Memory B cell (primary cell): ENCODE results near the gene TBX4.

Experiments used
- ATAC-seq: fragments of 150-1000 bp; cut with Tn5 transposase; 2 replicates; pipeline ENCODE4 v1.10.0; 2021; ENCODE audit warnings: low read depth, mild to moderate bottlenecking, moderate library complexity
- DNase-seq, 2 donors: peaks; one replicate each; pipeline ENCODE4 v3.0.0; 2022; ENCODE audit warnings: low spot score in 2 of 2
- H3K27ac Mint-ChIP-seq: one replicate; pipeline ENCODE4 v1.8.0; 2022; ENCODE audit warnings: mild to moderate bottlenecking, moderate library complexity, mixed read lengths
- H3K27me3 Mint-ChIP-seq: one replicate; pipeline ENCODE4 v1.8.0; 2022; ENCODE audit warnings: mixed read lengths
- H3K36me3 Mint-ChIP-seq: one replicate; pipeline ENCODE4 v1.8.0; 2022; ENCODE audit warnings: mild to moderate bottlenecking, mixed read lengths
- H3K4me1 Mint-ChIP-seq: one replicate; pipeline ENCODE4 v1.8.0; 2022; ENCODE audit warnings: mixed read lengths
- H3K4me3 Mint-ChIP-seq: one replicate; pipeline ENCODE4 v1.8.0; 2022; ENCODE audit warnings: mild to moderate bottlenecking, moderate library complexity, mixed read lengths
- H3K9me3 Mint-ChIP-seq: one replicate; pipeline ENCODE4 v1.8.0; 2022; ENCODE audit warnings: mixed read lengths

The TBX4 gene

DNA sequence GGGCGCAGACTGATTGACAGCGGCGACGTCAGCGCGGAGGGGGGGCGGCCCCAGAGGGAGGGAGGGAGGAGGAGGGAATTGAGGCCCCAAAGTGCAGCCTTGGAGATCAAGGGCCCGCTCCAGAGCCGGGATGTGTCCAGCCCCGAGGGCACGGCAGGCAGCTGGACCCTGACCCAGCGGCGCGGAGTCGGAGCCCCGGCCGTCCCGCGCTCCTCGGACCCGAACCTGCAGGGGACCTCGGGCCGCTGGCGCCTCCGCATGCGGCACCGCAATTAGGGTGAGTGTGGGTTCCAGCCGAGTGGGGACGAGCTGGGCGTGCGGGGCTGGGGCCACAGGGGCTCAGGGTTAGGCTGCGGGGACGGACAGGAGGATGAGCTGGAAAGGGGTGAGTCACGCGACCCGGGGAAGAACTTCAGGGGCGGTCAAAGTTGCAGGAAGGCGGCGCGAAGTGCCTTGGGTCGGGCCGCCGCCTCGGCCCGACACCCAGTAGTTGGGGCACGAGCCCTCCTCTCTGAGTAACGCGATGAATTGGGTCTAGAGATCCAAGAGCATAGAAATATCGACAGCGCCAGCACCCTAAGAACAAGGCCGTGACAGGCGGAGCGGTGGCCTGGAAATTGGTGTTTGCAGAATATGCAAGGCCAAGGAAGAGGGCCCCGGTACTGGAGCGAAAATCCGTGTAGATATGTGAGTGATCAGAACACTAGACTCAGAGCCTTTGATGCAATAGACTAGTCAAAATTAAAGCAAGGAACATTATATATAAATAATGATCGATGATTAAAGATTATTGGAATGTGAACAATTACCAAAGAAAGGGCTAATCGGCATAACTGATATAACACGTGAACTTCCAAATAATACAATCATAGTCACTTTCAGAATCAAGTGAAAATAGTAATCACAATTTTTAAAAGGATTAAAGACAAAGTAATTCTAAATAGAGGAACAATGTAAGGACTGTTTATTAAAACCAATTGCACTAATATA, at the start of gene TBX4:
TSS of gene TBX4 (plus strand) at position 122 of the 990 bp plus-strand sequence. CDS start 4,069 bp downstream, outside the sequence.
- Mint-ChIP-seq H3K36me3 (peaks cover 3% of the 10 kb centered on the region), H3K27ac (no peak within 1 kb of the TSS), H3K27me3 (peaks cover 32% of the 10 kb centered on the region), H3K9me3 (peaks cover 4% of the 10 kb centered on the region), H3K4me1 (peaks cover 17% of the 10 kb centered on the region), H3K4me3 (peak within 1 kb of the TSS; percentile 39)
- ATAC-seq (no peak), DNase-seq (no peak)

DNA sequence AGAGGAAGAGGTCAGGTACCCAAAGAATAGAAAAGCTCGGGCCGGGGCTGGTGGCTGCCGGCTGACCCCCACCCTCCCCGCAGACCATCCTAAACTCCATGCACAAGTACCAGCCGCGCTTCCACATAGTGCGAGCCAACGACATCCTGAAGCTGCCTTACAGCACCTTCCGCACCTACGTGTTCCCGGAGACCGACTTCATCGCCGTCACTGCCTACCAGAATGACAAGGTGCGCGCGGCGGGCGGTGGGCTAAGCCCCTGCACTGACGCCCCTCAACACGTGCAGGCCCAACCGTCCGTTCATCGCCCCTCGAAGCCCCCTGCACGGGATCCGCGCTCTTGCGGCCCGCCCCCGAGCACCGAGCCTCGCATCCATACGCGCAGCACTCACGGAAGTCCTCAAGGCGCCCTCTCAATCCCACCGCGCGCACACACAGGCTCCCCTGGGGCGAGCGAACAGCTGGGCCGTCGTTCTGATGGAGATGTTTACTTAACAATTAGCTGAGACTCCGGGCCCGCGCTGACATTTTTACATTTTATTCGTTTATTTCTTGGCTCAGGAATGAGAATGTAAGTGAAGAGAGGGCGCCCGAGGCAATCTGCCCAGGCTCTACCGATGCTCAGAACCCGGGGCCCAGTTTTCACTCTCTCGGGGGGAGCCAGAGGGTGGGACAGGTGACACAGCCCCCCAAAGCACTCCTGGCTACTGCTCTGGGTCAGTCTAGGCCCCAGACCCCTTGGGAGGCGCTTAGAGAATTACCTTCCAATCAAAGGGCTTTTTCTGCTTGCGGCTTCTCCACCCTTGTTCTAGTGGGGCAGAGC, 49.0 kb upstream of the TBX4 start:
- Mint-ChIP-seq H3K4me1 (peaks cover 25% of the 10 kb centered on the region), H3K27me3 (peaks cover 30% of the 10 kb centered on the region), H3K36me3 (peaks cover 4% of the 10 kb centered on the region), H3K27ac (peak overlapping the region; percentile 93), H3K4me3 (peak overlapping the region; percentile 80), H3K9me3 (peaks cover 2% of the 10 kb centered on the region)
- ATAC-seq (peak; percentile 13), DNase-seq (peak in 1 of 2 donors; percentile 37)

DNA sequence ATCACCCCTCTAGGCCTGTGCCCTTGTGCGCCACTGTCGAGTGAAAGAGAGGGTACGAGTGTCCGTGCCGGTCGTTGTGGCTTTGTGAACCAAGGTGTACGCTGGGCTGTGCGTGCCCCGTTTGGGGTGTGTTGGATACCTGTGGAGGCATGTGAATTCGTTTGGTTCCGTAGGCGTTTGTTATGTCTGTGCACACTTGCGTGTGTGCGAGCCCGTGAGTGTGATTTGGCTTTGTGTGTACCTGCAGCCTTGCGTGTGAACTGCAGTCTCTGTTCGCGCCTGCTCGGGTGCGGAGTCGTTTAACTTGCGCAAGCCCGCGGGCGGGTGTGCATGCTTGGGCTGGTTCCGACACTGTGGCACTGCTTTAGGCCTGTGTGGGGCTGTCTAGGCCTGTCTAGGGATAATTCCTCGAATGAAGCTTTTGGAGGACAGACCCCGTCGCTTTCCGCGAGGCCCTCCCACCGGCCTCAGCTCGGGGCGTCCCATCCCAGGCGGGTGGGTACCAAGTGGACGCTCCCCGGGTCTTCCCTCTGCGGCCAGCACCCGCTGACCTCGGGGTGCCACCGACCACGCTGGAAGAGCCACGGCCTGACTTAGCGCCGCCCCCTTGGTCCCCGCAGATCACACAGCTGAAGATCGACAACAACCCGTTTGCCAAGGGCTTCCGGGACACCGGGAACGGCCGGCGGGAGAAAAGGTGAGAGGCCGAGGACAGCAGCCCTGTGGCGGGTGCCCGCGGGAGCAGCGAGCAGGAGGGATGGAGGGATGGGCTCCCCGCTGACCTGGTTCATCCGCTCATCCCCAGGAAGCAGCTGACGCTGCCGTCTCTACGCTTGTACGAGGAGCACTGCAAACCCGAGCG, 48.2 kb upstream of the TBX4 start:
- Mint-ChIP-seq H3K4me3 (peak overlapping the region; percentile 41), H3K27ac (peak overlapping the region; percentile 93), H3K9me3 (peaks cover 2% of the 10 kb centered on the region), H3K27me3 (peaks cover 29% of the 10 kb centered on the region), H3K4me1 (peaks cover 26% of the 10 kb centered on the region), H3K36me3 (peaks cover 2% of the 10 kb centered on the region)
- ATAC-seq = no peak
- DNase-seq = no peak

DNA sequence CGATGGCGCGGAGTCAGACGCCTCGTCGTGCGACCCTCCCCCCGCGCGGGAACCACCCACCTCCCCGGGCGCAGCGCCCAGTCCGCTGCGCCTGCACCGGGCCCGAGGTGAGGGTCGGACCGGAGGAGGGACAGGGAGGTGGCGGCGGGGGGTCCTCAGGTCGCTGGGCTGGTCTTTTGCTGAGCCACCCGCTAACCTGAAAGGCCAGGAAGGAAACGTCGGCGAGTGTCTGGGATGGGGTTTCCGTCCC, 47.6 kb upstream of the TBX4 start:
- no peak for DNase-seq
- no peak overlapping the region for H3K4me3 Mint-ChIP-seq
- no peak overlapping the region for H3K27ac Mint-ChIP-seq
- peaks cover 26% of the 10 kb centered on the region for H3K4me1 Mint-ChIP-seq
- ATAC-seq = no peak
- peaks cover 2% of the 10 kb centered on the region for H3K9me3 Mint-ChIP-seq
- H3K36me3 Mint-ChIP-seq = peaks cover 2% of the 10 kb centered on the region
- peaks cover 29% of the 10 kb centered on the region for H3K27me3 Mint-ChIP-seq

DNA sequence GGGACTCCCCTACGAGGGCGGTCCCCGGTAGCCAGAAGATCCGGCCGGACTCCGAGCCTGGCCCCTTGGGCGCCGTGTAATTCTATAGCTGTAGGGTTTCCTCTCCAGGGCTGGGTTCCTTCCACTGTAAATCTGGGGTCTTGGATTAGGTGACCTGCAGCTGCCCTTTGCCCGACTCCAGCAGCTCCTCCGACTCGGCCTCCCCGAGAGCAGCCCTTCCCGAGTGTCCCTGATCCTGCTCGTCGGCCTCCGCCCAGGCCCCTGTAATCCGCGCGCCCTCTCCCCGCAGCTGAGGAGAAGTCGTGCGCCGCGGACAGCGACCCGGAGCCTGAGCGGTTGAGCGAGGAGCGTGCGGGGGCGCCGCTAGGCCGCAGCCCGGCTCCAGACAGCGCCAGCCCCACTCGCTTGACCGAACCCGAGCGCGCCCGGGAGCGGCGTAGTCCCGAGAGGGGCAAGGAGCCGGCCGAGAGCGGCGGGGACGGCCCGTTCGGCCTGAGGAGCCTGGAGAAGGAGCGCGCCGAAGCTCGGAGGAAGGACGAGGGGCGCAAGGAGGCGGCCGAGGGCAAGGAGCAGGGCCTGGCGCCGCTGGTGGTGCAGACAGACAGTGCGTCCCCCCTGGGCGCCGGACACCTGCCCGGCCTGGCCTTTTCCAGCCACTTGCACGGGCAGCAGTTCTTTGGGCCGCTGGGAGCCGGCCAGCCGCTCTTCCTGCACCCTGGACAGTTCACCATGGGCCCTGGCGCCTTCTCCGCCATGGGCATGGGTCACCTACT, 47.1 kb upstream of the TBX4 start:
- Mint-ChIP-seq H3K4me1 (peaks cover 30% of the 10 kb centered on the region), H3K36me3 (peaks cover 2% of the 10 kb centered on the region), H3K27me3 (peaks cover 29% of the 10 kb centered on the region), H3K4me3 (no peak overlapping the region), H3K27ac (no peak overlapping the region), H3K9me3 (peaks cover 2% of the 10 kb centered on the region)
- DNase-seq (peak in 1 of 2 donors; percentile 42), ATAC-seq (no peak)

DNA sequence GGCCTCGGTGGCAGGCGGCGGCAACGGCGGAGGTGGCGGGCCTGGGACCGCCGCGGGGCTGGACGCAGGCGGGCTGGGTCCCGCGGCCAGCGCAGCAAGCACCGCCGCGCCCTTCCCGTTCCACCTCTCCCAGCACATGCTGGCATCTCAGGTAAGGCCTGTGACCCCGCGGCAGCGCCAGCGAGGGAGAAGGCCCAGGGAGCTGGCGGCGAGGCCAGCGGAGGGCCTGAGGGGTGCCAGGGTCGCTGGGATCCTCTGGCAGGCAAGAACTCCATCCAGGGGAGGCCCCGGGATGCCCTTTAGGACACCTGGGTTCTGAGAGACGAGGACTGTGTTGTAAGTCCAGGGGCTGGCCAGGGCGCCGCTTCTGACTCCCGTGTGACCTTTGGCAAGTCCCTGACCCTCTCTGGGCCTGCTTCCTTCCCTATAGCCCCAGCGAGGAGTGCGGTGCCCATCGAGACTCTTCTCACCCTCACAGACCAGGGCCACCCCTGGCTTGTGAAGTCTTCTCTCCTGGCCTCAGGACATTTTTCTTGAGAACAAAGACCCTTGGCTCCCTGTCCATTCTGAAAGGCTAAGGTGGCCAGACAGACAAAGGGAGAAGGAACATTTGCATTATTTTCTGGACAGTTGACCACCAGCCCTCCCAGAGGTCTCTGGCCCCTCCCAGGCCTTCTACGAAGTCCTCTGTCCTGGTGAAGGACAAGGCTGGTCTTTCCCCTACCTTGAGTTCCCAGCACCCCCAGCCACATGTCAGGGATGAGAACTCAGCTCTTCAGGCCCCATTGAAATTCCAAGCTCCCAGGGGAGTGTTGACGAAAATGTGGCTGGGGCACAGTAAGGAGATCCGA, 46.3 kb upstream of the TBX4 start:
- no peak for ATAC-seq
- Mint-ChIP-seq H3K36me3 (peaks cover 2% of the 10 kb centered on the region), H3K27ac (no peak overlapping the region), H3K27me3 (peaks cover 32% of the 10 kb centered on the region), H3K4me1 (peaks cover 34% of the 10 kb centered on the region), H3K4me3 (no peak overlapping the region), H3K9me3 (peaks cover 2% of the 10 kb centered on the region)
- no peak for DNase-seq

DNA sequence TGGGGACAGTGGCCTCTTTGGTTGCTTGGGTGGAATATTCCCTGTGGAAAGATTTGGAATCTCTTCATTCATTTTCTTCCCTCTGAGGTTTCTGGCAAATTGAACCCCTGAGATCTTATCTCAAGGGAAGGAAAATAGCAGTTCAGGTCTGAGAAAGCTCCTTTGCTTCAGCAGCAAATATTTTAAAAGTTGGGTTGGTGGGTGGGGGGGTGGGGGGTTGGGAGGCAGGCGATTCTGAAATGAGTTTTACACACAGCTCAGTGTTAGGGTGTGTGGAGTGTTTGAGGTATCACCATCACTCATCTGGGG, 45.7 kb upstream of the TBX4 start:
- Mint-ChIP-seq H3K27me3 (peaks cover 30% of the 10 kb centered on the region), H3K27ac (no peak overlapping the region), H3K4me1 (peaks cover 31% of the 10 kb centered on the region), H3K36me3 (peaks cover 2% of the 10 kb centered on the region), H3K9me3 (peaks cover 2% of the 10 kb centered on the region), H3K4me3 (no peak overlapping the region)
- ATAC-seq (no peak), DNase-seq (no peak)

DNA sequence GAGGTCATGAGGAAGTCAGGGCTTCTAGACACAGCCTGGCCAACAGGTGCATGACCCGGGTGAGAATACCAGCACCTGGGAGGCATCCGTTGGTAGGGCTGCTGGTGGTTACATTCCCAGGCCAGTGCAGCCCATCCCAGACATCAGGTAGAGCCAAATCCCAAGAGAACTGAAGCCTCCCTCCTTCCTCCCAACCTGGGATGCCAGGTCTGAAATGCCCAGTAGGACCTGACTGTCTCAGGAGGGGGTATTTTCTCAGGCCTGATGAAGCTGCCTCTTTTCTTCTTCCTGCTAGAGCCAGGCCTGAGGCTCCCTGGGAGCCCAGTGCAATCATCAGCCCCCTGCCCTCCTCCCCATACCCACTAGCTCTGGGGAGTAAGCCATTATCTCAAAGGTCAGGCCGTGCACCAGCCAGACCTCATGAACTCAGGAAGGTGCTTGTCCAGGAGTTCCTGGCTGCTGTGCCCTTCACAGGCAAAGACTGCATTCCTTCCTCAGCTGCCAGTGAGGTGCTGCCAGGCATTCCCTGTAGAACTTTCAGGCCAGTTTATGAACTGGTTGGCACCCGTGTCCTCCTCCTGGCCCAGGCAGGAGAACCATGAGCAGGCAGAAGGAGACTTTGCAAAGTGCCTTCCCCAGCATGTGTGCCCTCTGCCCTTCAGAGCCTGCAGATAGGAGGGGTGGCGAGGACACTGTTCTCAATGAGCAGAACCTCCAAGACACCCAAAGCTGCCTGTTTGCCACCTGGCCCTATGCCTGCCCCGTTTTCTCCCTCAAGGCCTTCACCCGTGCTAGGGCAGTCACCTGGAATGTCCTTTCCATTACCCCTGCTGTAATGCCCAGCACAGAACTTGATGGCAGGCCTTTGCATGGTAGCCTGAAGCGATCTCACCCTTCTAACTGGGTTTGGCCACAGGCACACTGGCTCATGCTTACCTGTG, 45.0 kb upstream of the TBX4 start:
- peaks cover 31% of the 10 kb centered on the region for H3K4me1 Mint-ChIP-seq
- no peak for DNase-seq
- H3K4me3 Mint-ChIP-seq = no peak overlapping the region
- peaks cover 28% of the 10 kb centered on the region for H3K27me3 Mint-ChIP-seq
- ATAC-seq = no peak
- peaks cover 2% of the 10 kb centered on the region for H3K36me3 Mint-ChIP-seq
- peaks cover 2% of the 10 kb centered on the region for H3K9me3 Mint-ChIP-seq
- H3K27ac Mint-ChIP-seq = no peak overlapping the region

DNA sequence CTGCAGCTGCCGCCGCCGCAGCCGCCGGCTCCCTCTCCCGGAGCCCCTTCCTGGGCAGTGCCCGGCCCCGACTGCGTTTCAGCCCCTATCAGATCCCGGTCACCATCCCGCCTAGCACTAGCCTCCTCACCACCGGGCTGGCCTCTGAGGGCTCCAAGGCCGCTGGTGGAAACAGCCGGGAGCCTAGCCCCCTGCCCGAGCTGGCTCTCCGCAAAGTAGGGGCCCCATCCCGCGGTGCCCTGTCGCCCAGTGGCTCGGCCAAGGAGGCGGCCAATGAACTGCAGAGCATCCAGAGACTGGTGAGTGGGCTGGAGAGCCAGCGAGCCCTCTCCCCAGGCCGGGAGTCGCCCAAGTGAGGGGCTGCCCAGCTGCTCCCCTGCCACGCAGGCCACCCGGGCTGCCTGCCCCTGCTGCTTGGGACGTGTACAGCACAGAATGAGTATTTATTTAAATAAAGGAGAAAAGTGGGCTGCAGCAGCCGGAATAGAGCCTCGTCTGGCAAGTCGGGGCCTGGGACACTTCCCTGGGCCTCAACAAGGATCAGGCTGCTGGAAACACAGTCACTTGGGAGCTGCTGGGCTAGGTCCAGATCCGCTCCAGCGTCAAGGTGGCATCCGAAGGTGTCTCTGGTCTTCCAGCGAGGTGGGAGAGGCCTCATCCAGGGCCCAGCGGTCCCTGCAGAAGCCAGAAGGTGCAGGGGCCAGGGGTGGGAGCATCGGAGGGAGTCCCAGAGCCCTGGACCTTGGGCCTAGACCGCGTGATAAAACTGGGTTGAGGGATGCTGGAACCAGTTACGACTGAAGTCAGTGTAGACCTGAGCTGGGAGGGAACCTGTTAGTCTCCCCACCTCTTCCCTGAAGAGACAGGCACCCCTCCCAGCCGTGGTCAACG, 43.8 kb upstream of the TBX4 start:
- H3K27me3 Mint-ChIP-seq = peaks cover 23% of the 10 kb centered on the region
- H3K27ac Mint-ChIP-seq = no peak overlapping the region
- H3K4me3 Mint-ChIP-seq = peak overlapping the region; percentile 70
- no peak for ATAC-seq
- H3K9me3 Mint-ChIP-seq = no peaks in the 10 kb centered on the region
- H3K36me3 Mint-ChIP-seq = peaks cover 2% of the 10 kb centered on the region
- no peak for DNase-seq
- H3K4me1 Mint-ChIP-seq = peaks cover 24% of the 10 kb centered on the region

DNA sequence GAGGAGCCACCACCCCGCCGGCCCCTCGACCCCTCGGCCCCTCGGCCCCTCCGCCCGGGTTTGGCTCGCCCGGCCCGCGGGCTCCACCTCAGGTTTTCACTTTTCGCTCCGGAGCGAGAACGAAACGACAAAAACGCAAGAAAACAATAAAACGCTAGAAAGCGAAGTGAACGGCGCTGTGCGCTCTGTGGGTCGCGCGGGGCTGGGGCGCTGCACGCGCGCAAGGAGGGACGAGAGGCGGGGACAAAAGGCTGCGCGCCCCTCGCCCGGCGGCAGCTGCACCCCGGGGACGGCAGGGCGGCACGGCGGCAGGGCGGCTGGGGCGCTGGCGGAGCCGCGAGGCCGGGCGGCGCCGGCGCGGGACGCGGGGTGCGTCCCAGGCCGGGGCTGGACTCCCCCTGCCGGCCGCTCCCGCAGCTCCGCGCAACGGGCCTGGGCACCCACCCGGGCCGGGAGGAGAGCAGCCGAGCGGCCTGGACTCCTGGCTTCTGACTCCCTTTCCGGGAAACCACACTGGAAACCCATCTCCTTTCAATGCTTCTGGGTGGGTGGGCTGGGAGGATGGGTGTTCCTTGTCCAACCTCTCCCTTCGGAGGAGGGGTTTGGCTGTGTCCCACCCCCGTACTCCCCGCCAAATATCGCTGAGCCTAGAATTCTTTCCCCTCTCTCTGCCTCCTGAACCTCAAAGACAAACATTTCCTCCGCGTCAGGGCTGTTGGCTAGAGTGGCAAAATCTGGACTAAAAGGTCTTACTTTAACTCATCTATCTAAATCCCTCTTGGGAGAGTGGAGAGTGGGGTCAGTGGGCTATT, 42.7 kb upstream of the TBX4 start:
- ATAC-seq (peak; percentile 45), DNase-seq (peak in 1 of 2 donors; percentile 65)
- peaks cover 19% of the 10 kb centered on the region for H3K4me1 Mint-ChIP-seq
- no peak overlapping the region for H3K27ac Mint-ChIP-seq
- no peaks in the 10 kb centered on the region for H3K36me3 Mint-ChIP-seq
- no peaks in the 10 kb centered on the region for H3K9me3 Mint-ChIP-seq
- H3K27me3 Mint-ChIP-seq = peaks cover 19% of the 10 kb centered on the region
- peak overlapping the region; percentile 79 for H3K4me3 Mint-ChIP-seq
